K562 treated with DMSO at 1 percent for 4 hours (cell line): ENCODE measurements around the gene NPL. TPM values are rescaled to one million over a fixed set of nuclear protein-coding genes. Genes with fewer than 3 reads are reported as not detected.

Source experiments
- total RNA-seq: library from RNA; unstranded; fragments of 300-600 nt; gene quantifications from 2 replicates; pipeline ENCODE4 v1.2.3, GENCODE V29; 2022; ENCODE audit not compliant: insufficient read depth

Gene NPL
- total RNA-seq = 29.3 and 34.2 TPM in 2 replicates

DNA sequence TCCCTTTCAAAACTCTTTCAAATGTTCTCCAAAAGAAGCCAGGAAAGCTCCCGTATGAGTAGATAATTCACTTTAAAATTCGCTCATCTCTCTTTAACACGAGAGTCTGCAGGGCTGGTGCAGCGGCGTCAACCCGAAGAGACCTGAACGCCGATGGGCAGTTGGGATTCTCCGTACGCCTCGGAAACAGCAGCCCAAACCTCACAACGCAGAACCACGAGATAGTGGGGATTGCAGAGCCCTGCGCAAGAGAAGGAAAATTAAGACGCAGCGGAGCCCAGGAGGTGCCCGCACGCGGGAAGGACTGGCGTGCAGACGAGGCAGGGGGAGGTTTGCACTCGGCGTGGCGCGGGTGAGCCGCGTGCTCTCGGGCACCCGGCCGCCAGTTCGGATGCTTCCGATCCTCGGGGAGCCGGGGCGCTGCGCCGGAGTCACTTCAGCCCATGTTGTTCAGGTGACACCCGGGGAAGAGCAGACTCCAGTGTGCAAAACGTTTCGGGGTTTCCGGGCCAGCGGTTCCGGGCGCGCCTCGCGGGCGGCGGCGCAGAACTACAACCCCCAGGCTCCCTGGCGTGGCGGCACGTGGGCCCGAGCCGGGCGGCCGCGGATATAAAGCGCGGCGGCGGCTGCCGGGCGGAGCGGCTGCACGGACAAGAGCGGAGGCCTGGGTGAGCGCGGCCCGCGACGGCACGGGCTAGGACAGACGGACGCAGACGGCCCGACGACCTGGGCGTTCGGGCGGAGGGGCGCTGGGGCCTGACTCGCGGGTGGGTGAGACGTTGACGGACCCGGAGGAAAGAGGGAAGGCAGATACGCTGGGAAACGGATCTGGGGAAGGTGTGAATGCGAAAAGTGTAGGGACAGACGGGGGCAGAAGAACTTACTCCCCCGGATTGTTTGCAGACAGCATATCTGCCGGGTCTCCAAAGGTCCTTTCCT is at the start of gene NPL:
NPL (plus strand) TSS at position 636 of the 939 bp plus-strand sequence. CDS start 4,599 bp downstream, outside the sequence.

DNA sequence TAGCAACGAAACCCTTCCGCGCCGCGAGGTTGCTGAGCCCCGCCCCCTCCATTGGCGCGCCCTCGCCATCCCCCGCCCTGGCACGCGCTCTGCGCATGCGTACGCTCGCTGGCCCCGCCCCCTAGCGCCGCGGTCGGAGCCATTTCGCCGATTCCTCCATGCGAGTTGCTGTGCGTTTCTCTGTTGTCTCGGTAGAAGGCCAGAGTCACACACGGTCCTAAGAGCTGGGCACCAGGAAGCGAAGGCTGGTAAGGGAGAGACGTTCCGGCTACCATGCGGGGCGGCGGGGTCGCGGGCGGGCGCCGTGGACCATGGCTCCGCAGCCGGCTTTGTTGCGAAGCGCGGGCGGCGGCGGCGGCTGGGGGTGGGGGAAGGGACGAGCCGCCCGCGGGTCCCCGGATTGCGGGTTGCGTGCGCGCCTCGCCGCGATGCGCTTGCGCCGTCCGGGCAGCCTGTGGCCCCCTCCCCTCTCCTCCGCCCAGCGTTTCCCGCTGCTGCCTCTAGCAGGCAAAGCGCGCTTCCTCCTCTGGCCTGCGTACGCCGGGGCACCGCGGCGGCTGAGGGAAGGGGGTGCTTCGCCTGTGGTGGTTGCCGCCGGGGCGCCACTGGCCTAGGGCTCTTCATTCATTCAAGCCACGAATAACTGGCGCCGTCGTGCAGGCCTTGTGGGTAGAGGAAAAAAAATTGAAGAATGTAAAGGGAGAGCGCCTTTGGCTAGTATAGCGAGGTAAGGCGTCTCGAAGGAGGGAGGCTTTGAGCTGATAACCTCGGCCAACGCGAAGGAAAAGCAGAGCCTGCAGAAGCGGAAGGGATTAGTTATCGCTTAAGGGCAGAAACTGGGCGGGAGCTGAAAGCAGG is 49.9 kb downstream of the NPL start, which contains the start of gene DHX9:
DHX9 (plus strand) TSS at position 139 of the 858 bp plus-strand sequence. CDS start 3,220 bp downstream, outside the sequence.

Other genes starting within 250 kb of the NPL start
- gene RNASEL, start 200.5 kb upstream of the NPL start, total RNA-seq = 4.3 and 7.3 TPM in 2 replicates
- 0.51 and 0.98 TPM in 2 replicates for gene RGS16, start 185.4 kb upstream of the NPL start, total RNA-seq
- gene RGS8, start 105.2 kb upstream of the NPL start, total RNA-seq = not detected in 2 replicates
- 106 and 118 TPM in 2 replicates for gene DHX9, start 49.6 kb downstream of the NPL start, total RNA-seq
- gene SHCBP1L, start 163.4 kb downstream of the NPL start, total RNA-seq = not detected in 2 replicates
- 0.11 TPM in 1 of 2 replicates, not detected in the other for gene LAMC1, start 233.6 kb downstream of the NPL start, total RNA-seq